Forelimb muscle (tissue), 1 donor: ENCODE measurements around the gene SPRED1. TPM values are rescaled to one million over a fixed set of nuclear protein-coding genes. Genes with fewer than 3 reads are reported as not detected.
"Not testable (repeated sequence)": the region's sequence is repeated elsewhere in the genome, so short reads cannot be mapped to it uniquely, and the experiment has no call there.

ENCODE experiments used
- DNase-seq: peaks from one replicate; pipeline ENCODE4 v3.0.0-alpha.2; 2013; ENCODE audit warnings: low read depth
- polyA plus RNA-seq: library from polyadenylated mRNA; unstranded; fragments of 120-200 nt; gene quantifications from one replicate; pipeline ENCODE4 v1.2.1, GENCODE V29; 2013; ENCODE audit not compliant: insufficient read length

Gene SPRED1
- polyA plus RNA-seq, 1 donor: 23.6 TPM

- DNase-seq: no peak
Measured at GRCh38 chr15:38231436-38231835, 21.2 kb upstream of the SPRED1 start.

- DNase-seq: not testable (repeated sequence)
Measured at GRCh38 chr15:38237021-38237420, 15.6 kb upstream of the SPRED1 start.

- DNase-seq: no peak
Measured at GRCh38 chr15:38238311-38238710, 14.3 kb upstream of the SPRED1 start.

GRCh38 chr15:38242055-38242454 is 10.6 kb upstream of the SPRED1 start:
- no peak for DNase-seq

- DNase-seq: no peak
Measured at GRCh38 chr15:38243278-38244055, 9.2 kb upstream of the SPRED1 start.

GRCh38 chr15:38247336-38247735 is 5.3 kb upstream of the SPRED1 start:
- DNase-seq: no peak

- no peak for DNase-seq
Measured at GRCh38 chr15:38253351-38253781, 730 bp downstream of the SPRED1 start.

- no peak for DNase-seq
Measured at GRCh38 chr15:38254051-38254883, 1.6 kb downstream of the SPRED1 start.

- no peak for DNase-seq
Measured at GRCh38 chr15:38255690-38256089, 3.1 kb downstream of the SPRED1 start.

- no peak for DNase-seq
Measured at GRCh38 chr15:38257676-38258075, 5.0 kb downstream of the SPRED1 start.

GRCh38 chr15:38259134-38259533 is 6.5 kb downstream of the SPRED1 start:
- DNase-seq: no peak

- DNase-seq: no peak
Measured at GRCh38 chr15:38260077-38260476, 7.4 kb downstream of the SPRED1 start.

- DNase-seq: no peak
Measured at GRCh38 chr15:38263251-38263650, 10.6 kb downstream of the SPRED1 start.

- DNase-seq: no peak
Measured at GRCh38 chr15:38263996-38264395, 11.4 kb downstream of the SPRED1 start.

- no peak for DNase-seq
Measured at GRCh38 chr15:38266247-38266986, 13.8 kb downstream of the SPRED1 start.

- no peak for DNase-seq
Measured at GRCh38 chr15:38267421-38268022, 14.9 kb downstream of the SPRED1 start.

- DNase-seq: no peak
Measured at GRCh38 chr15:38271144-38271543, 18.5 kb downstream of the SPRED1 start.

GRCh38 chr15:38271895-38272294 is 19.3 kb downstream of the SPRED1 start:
- no peak for DNase-seq

- DNase-seq: not testable (repeated sequence)
Measured at GRCh38 chr15:38272431-38272830, 19.8 kb downstream of the SPRED1 start.

- DNase-seq: no peak
Measured at GRCh38 chr15:38274135-38274534, 21.5 kb downstream of the SPRED1 start.

GRCh38 chr15:38275959-38276358 is 23.3 kb downstream of the SPRED1 start:
- DNase-seq: no peak

GRCh38 chr15:38277281-38277680 is 24.6 kb downstream of the SPRED1 start:
- DNase-seq: not testable (repeated sequence)
